T-helper 17 cell (primary cell): ENCODE results near the gene SMAD3. TPM values are rescaled to one million over a fixed set of nuclear protein-coding genes. Genes with fewer than 3 reads are reported as not detected.

ENCODE experiments used
- ATAC-seq: fragments of 150-1000 bp; cut with Tn5 transposase; 2 replicates; pipeline ENCODE4 v1.10.0; 2021; ENCODE audit warnings: mild to moderate bottlenecking, moderate library complexity
- DNase-seq, 3 donors: peaks; one replicate each; pipeline versions ENCODE4 v3.0.0 to v3.0.0-alpha.2; 2020 to 2021
- H3K9me3 ChIP-seq: one replicate; pipeline ENCODE4 v1.7.0; 2013; ENCODE audit warnings: low read length, mild to moderate bottlenecking; ENCODE audit not compliant: control insufficient read depth, poor library complexity, severe bottlenecking
- H3K27ac Mint-ChIP-seq: one replicate; pipeline ENCODE4 v1.8.0; 2022; ENCODE audit warnings: mild to moderate bottlenecking, moderate library complexity, mixed read lengths
- H3K27me3 Mint-ChIP-seq: one replicate; pipeline ENCODE4 v1.8.0; 2022; ENCODE audit warnings: mixed read lengths
- H3K36me3 Mint-ChIP-seq: one replicate; pipeline ENCODE4 v1.8.0; 2022; ENCODE audit warnings: low read depth, mixed read lengths
- H3K4me1 Mint-ChIP-seq: one replicate; pipeline ENCODE4 v1.8.0; 2022; ENCODE audit warnings: mild to moderate bottlenecking, mixed read lengths
- H3K4me3 Mint-ChIP-seq: one replicate; pipeline ENCODE4 v1.8.0; 2022; ENCODE audit warnings: mild to moderate bottlenecking, moderate library complexity, mixed read lengths
- total RNA-seq, 4 donors: library from RNA in 2 of 4; stranded (reverse) in 2 of 4; gene quantifications; one replicate each; pipeline ENCODE4 v1.2.3 and lab custom pipeline; 2022 to 2026

The SMAD3 gene
- total RNA-seq, 2 donors from 2014 or later: 79.8 to 82.9 TPM

DNA sequence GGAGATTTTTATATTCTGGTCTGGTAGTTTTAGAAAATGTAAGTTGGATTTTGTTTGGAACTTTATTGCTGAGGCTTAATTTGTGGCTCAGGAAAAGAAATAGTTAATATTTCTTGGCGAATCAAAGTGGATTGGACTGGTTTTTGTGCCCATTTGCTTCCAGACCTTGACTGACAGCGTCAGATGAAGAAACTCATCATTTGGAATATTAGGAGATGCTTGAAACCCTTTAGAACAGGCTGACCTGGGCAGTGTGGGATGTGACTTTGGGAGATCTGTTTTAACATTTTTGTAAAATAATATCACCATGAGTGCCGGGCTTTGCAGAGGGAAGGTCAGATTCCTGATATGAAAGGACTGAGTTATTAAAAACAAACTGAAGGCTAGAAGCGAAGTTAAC is 106.1 kb downstream of the SMAD3 start:
- no peak overlapping the region for H3K4me3 Mint-ChIP-seq
- ATAC-seq: no peak
- peaks cover 53% of the 10 kb centered on the region for H3K4me1 Mint-ChIP-seq

DNA sequence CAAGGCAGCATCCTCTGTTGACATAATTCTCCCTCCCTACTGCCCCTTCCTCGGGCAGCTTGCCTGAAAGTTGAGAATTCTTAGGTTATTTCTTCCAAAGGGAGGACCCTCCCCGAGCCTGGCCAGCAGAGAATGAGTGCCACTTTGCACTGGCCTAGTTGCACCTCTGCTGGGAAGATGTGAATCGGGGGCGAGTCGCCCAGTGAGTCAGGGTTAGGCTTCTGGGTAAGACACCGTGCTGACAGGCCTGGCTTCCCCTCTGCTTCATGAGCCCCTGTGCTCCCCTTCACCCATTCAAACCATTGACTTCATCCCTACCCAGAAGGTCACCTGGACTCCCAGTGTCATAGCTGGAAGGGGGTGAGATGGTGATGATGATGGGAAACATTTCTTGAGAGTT is 106.8 kb downstream of the SMAD3 start:
- H3K4me1 Mint-ChIP-seq: peaks cover 55% of the 10 kb centered on the region
- peak overlapping the region; percentile 95 for H3K27ac Mint-ChIP-seq
- no peak overlapping the region for H3K4me3 Mint-ChIP-seq
- DNase-seq: no peak
- no peaks in the 10 kb centered on the region for H3K9me3 ChIP-seq
- H3K27me3 Mint-ChIP-seq: no peaks in the 10 kb centered on the region
- peaks cover 16% of the 10 kb centered on the region for H3K36me3 Mint-ChIP-seq
- no peak for ATAC-seq

More for the DNA sequence above, 106.1 kb downstream of the SMAD3 start:
- Mint-ChIP-seq H3K36me3 (peaks cover 16% of the 10 kb centered on the region), H3K27ac (peak overlapping the region; percentile 95), H3K27me3 (no peaks in the 10 kb centered on the region)
- H3K9me3 ChIP-seq: no peaks in the 10 kb centered on the region
- no peak for DNase-seq

DNA sequence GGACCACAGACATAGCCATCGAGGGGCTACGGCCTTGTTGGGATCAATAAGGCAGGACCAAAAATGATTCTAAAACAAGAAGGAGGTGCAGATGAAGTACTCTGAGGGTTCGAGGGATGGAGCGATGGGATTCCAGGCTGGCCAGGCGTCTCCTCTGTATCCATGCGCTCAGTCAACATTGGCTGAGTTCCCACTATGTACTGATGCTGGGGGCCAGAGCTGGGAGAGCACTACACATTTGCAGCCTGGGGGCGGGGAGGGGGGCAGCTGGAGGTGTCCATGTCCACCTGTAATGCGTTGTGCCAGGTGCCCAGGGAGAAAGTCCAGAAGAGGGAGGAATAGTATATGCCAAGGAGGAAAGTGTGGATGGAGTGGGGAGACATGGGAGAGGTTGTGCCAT is 107.6 kb downstream of the SMAD3 start:
- no peak for ATAC-seq

DNA sequence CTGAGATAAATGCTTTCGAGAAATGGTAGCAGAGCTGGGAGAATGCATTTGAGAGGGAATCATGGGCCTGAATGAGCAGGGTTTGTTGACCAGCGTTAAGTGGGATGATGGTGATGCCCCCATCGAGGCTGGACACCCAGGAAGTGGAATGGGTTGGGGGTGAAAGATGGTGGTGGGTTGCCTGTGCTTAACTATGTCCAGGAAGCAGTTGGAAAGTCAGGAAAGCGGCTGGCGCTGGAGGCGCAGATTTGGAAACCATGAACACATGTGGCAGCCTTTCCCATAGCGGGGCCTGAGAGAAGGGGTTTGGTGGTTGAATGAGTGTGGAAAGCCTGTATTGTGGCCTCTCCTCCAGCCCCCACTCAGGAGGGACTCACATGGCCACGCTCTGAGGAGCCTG is 108.4 kb downstream of the SMAD3 start:
- no peak for DNase-seq
- Mint-ChIP-seq H3K36me3 (peaks cover 12% of the 10 kb centered on the region), H3K27ac (peak overlapping the region; percentile 95), H3K4me1 (peaks cover 52% of the 10 kb centered on the region), H3K27me3 (no peaks in the 10 kb centered on the region), H3K4me3 (peak overlapping the region; percentile 55)
- no peak for ATAC-seq
- no peaks in the 10 kb centered on the region for H3K9me3 ChIP-seq

More for the DNA sequence above, 107.6 kb downstream of the SMAD3 start:
- no peak for DNase-seq
- Mint-ChIP-seq H3K36me3 (peaks cover 16% of the 10 kb centered on the region), H3K4me1 (peaks cover 55% of the 10 kb centered on the region), H3K27ac (peak overlapping the region; percentile 95), H3K27me3 (no peaks in the 10 kb centered on the region), H3K4me3 (peak overlapping the region; percentile 41)
- H3K9me3 ChIP-seq: no peaks in the 10 kb centered on the region

DNA sequence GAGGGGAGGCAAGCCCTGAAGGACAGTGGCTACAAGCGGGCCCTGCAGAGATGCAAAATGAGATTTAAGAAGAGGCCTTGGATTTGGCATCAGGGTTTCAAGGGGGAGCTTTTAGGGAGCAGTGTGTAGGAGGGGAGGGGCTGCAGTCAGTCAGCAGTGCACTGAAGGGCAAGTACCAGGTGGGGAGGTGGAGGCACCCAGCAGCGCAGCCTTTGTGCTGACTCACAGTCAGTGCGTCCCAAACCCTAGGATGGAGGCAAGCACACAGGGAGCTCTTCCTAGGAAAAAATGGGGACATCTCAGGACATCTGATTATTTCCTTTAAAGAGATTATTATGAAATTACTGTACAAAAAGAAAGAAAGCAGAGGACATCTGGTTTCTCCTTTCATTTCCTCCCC is 109.0 kb downstream of the SMAD3 start:
- no peaks in the 10 kb centered on the region for H3K9me3 ChIP-seq
- ATAC-seq: no peak
- Mint-ChIP-seq H3K27ac (peak overlapping the region; percentile 95), H3K4me1 (peaks cover 54% of the 10 kb centered on the region), H3K36me3 (peaks cover 12% of the 10 kb centered on the region), H3K27me3 (no peaks in the 10 kb centered on the region), H3K4me3 (no peak overlapping the region)
- DNase-seq: no peak

DNA sequence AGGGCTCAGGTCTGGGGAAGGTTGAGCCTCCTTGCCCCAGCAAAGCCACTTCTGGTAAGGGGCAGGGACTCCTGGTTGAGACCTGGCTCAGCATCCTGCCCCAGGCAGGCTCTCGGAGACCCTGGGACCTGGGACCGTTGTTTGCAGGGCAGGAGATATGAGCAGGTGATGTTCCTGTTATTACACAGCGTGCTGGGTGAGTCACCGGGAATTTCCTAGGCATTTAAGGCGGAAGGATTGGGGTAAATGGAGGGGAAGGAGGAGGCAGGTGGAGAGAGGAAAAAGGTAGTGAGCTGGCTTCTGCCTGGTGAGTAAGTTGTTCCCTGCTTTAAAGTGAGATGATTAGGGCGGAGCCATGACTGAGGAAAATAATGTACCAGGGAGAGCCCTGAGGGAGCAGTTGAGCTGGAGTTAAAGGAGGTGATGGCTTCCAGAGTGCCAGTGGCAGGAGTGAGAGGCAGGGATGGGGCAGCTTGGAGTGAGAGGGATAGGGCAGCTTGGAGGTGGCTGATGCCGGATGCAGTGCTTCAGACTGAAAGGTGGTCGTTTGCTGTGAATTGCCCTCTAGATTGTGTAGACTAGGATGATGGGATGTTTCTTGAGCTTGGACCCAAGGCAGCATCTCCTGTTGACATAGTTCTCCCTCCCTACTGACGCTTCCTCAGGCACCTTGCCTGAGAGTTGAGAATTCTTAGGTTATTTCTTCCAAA is 109.6 kb downstream of the SMAD3 start:
- Mint-ChIP-seq H3K27me3 (no peaks in the 10 kb centered on the region), H3K27ac (peak overlapping the region; percentile 95), H3K36me3 (peaks cover 17% of the 10 kb centered on the region), H3K4me1 (peaks cover 55% of the 10 kb centered on the region), H3K4me3 (no peak overlapping the region)
- no peak for DNase-seq
- no peaks in the 10 kb centered on the region for H3K9me3 ChIP-seq
- peak; percentile 14 for ATAC-seq

DNA sequence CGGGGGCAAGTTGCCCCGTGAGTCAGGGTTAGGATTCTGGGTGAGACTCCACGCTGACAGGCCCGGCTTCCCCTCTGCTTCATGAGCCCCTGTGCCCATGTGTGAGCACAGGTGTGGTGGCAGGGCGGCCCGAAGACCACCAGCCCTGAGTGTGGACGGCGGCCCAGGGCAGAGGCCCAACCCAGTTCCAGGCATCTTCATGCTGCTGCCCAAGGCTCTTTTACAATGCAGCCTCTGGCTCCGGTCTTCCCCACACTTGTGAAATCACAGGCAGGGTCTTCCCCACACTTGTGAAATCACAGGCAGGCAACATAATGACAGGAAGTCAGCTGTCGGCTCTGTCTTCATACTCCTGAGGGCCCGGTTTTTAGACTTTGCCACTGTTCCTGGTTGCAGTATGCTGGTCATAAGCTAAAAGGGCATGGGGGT is 110.3 kb downstream of the SMAD3 start:
- H3K9me3 ChIP-seq: no peaks in the 10 kb centered on the region
- peaks cover 54% of the 10 kb centered on the region for H3K4me1 Mint-ChIP-seq
- ATAC-seq: peak; percentile 75
- no peak for DNase-seq
- H3K4me3 Mint-ChIP-seq: no peak overlapping the region
- peaks cover 17% of the 10 kb centered on the region for H3K36me3 Mint-ChIP-seq
- no peaks in the 10 kb centered on the region for H3K27me3 Mint-ChIP-seq
- H3K27ac Mint-ChIP-seq: peak overlapping the region; percentile 95

DNA sequence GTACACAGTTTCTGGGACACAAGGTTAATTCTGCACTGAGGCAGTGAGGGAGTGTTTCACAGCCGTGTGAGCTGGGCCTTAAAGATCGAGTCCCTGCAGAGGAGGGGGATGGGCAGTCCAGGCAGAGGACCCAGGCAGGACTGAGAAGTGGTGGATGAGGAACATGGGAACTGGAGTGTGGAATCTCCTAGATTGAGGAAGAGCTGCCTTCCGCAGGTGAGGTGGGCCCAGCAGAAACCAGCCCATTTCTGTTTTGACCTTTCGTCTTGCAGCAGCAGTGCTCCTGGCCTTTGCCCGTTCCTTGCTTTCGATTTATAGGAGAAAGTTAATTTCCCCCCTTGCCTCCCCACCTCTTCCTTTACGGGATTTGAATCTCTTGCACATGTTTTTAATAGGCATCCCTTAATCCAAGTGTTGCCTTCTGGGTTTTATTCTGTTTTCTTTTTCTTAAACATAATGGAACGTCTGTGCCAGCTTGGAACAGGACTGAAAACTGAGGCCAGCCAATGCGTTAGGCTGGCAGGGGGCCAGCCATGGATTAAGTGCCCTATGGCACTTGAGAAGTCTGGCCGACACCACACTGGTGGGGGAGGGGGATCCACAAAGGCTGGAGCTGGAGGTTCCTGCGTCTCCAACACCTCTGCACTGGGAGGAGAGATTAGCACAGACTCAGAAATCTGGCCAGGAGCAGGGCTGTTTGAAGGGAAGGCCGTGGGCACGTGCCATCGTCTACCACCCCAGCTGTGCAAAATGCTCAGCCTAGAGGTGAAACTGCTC is 111.0 kb downstream of the SMAD3 start:
- ATAC-seq: no peak
- Mint-ChIP-seq H3K4me3 (no peak overlapping the region), H3K36me3 (peaks cover 17% of the 10 kb centered on the region), H3K27ac (peak overlapping the region; percentile 95), H3K27me3 (no peaks in the 10 kb centered on the region), H3K4me1 (peaks cover 54% of the 10 kb centered on the region)
- H3K9me3 ChIP-seq: no peaks in the 10 kb centered on the region
- no peak for DNase-seq

DNA sequence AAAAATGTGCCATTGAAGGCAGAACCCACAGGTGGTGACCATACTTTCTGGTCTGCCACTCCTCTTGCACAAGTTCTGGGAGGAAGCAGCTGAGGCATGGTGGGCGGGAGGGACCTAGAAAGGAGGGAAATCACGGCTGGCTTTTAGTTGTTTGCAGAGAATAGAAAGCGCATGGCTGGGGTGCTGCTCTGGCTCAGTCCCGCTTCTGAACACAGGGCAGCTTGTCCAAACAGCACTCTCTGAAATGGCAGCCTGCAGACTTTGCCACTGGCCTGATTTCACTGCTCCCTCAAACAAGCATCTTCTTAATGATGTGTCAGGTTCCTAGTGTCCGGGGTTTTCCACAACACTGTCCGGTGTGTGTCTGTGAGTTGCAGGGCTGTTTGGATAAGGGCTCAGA is 112.3 kb downstream of the SMAD3 start:
- no peaks in the 10 kb centered on the region for H3K9me3 ChIP-seq
- Mint-ChIP-seq H3K4me3 (no peak overlapping the region), H3K4me1 (peaks cover 49% of the 10 kb centered on the region), H3K36me3 (peaks cover 17% of the 10 kb centered on the region), H3K27me3 (no peaks in the 10 kb centered on the region), H3K27ac (peak overlapping the region; percentile 95)
- no peak for ATAC-seq
- no peak for DNase-seq

DNA sequence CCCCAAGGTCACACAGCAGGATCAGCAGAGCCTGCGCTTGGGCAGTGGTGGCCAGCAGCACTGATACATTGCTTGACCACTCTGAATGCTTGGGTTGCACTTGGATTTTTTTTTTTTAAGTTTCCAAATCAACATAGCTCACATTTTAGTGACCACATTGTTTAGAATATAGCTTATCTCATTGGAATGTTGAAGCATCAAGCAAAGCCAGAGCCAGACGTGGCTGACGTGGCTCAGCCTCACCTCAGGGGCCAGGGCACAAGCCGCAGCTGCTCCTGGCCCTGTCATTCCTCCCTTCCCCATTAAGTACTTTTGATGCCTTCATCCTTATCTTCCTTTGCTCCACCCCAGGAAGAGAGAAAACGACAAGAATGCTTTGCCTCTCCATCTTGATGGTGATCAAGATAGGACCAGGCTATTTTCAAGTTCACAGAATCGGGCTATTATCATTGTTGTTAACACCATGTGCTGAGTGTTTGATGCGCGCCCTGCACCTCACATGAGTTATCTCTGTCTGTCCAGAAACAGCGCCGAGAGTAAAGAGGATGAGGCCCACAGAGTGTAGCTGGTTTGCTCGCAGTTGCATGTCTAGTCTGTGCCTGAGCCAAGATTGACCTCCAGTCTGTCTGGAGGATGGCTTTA is 113.3 kb downstream of the SMAD3 start:
- H3K27me3 Mint-ChIP-seq: no peaks in the 10 kb centered on the region
- ATAC-seq: no peak
- H3K27ac Mint-ChIP-seq: peak overlapping the region; percentile 65
- no peak for DNase-seq
- H3K4me1 Mint-ChIP-seq: peaks cover 41% of the 10 kb centered on the region
- peaks cover 11% of the 10 kb centered on the region for H3K36me3 Mint-ChIP-seq
- no peak overlapping the region for H3K4me3 Mint-ChIP-seq
- no peaks in the 10 kb centered on the region for H3K9me3 ChIP-seq

DNA sequence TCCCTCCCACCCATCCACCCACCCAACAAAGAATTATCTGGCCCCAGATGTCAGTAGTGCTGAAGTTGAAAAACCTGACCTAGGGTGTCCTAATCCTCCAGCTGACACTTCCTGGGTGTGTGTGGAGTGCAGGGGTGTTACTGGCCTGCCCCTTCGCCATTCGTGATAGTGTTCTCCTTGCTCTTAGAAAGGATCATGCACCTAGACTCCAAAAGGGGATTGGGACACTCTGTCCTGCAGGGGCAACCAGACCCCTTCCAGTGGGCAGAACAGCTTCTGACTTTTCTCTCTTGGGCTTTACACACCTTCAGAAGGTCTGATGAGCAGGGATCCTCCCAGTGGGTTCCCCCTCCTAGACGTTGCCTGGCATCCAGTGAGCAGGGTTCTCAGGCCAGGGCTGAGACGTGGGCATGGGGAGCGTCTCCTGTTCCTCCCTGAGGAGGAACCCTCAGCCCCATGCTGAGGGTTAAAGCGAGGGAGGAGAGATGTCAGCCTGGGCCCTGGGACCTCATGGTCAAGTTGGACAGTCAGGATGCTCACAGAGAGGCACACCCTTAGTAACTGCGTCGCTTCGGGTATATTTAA is 114.1 kb downstream of the SMAD3 start:
- H3K4me3 Mint-ChIP-seq: no peak overlapping the region
- H3K9me3 ChIP-seq: no peaks in the 10 kb centered on the region
- H3K36me3 Mint-ChIP-seq: peaks cover 8% of the 10 kb centered on the region
- DNase-seq (no peak), ATAC-seq (no peak)
- H3K27me3 Mint-ChIP-seq: no peaks in the 10 kb centered on the region
- H3K27ac Mint-ChIP-seq: peak overlapping the region; percentile 65
- peaks cover 34% of the 10 kb centered on the region for H3K4me1 Mint-ChIP-seq

DNA sequence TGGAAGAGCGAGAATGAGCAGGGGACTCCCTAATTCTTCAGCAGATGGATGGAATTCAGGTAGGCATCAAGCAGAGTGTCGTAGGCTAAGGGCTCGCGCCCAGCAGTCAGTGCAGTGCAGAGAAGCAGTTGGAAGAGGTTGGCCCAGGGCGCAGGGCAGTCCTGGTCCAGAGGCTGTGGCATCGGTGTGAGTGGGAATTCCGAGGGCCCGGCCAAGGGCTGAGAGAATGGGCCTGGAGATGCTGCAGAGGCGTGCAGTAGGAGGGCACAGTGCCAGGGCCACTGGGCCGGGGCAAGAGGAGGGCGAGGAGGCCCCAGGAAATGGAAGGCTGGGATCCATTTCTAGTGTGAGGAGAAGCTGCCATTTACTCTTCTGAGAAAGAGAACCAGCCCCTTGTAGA is 114.6 kb downstream of the SMAD3 start:
- Mint-ChIP-seq H3K27me3 (no peaks in the 10 kb centered on the region), H3K36me3 (peaks cover 9% of the 10 kb centered on the region), H3K4me3 (no peak overlapping the region), H3K4me1 (peaks cover 32% of the 10 kb centered on the region), H3K27ac (no peak overlapping the region)
- DNase-seq (no peak), ATAC-seq (no peak)
- H3K9me3 ChIP-seq: no peaks in the 10 kb centered on the region
